GM23338 (cell line): ENCODE measurements around the gene LLGL2. TPM values are rescaled to one million over a fixed set of nuclear protein-coding genes. Genes with fewer than 3 reads are reported as not detected.
A peak's percentile ranks its signal among the peaks of the same experiment; 100 is the strongest.

Experiments used
- ATAC-seq: fragments of 200-7000 bp; cut with Tn5 transposase; 3 replicates; pipeline ENCODE4 v1.9.1; 2020
- DNase-seq: peaks from one replicate; pipeline ENCODE4 v3.0.0-alpha.2; 2015; ENCODE audit warnings: low spot score
- H2AFZ ChIP-seq: fragments of 200-600 bp; sonication (generic); 2 replicates; pipeline ENCODE4 v1.8.0; 2016; ENCODE audit warnings: antibody characterized with exemption, mild to moderate bottlenecking, moderate library complexity
- H3F3A ChIP-seq: fragments of 200-600 bp; sonication (generic); replicated peaks from 2 replicates; pipeline ENCODE4 v1.8.0; 2017; ENCODE audit warnings: antibody characterized with exemption, mixed run types, low read depth
- H3K27ac ChIP-seq: fragments of 200-600 bp; sonication (generic); 2 replicates; pipeline ENCODE4 v1.6.1; 2016; ENCODE audit warnings: low read depth
- H3K27me3 ChIP-seq: fragments of 200-600 bp; sonication (generic); 2 replicates; pipeline ENCODE4 v1.8.0; 2016; ENCODE audit warnings: mild to moderate bottlenecking, mixed run types, moderate library complexity; ENCODE audit not compliant: insufficient read depth
- H3K36me3 ChIP-seq: fragments of 200-600 bp; sonication (generic); 2 replicates; pipeline ENCODE4 v1.8.0; 2016; ENCODE audit warnings: mild to moderate bottlenecking; ENCODE audit not compliant: insufficient read depth
- H3K4me1 ChIP-seq: fragments of 200-600 bp; sonication (generic); 2 replicates; pipeline ENCODE4 v1.8.0; 2016; ENCODE audit warnings: mild to moderate bottlenecking, moderate library complexity; ENCODE audit not compliant: insufficient read depth
- H3K4me2 ChIP-seq: fragments of 200-600 bp; sonication (generic); 2 replicates; pipeline ENCODE4 v1.7.1; 2017; ENCODE audit warnings: mixed run types
- H3K4me3 ChIP-seq: fragments of 200-600 bp; sonication (generic); 2 replicates; pipeline ENCODE4 v1.6.1; 2016; ENCODE audit warnings: mixed run types
- H3K79me2 ChIP-seq: fragments of 200-600 bp; sonication (generic); replicated peaks from 2 replicates; pipeline ENCODE4 v1.8.0; 2017; ENCODE audit warnings: mild to moderate bottlenecking; ENCODE audit not compliant: insufficient read depth
- H3K9me2 ChIP-seq: fragments of 200-600 bp; sonication (generic); 2 replicates; pipeline ENCODE4 v1.8.0; 2017; ENCODE audit not compliant: insufficient read depth
- H4K20me1 ChIP-seq: fragments of 200-600 bp; sonication (generic); replicated peaks from 2 replicates; pipeline ENCODE4 v1.8.0; 2017; ENCODE audit warnings: mild to moderate bottlenecking; ENCODE audit not compliant: insufficient read depth
- H3K27ac Mint-ChIP-seq: 2 replicates; pipeline ENCODE4 v1.8.0; 2020; ENCODE audit warnings: inconsistent platforms, mild to moderate bottlenecking, moderate library complexity, mixed read lengths
- H3K27me3 Mint-ChIP-seq: 3 replicates; pipeline ENCODE4 v1.8.0; 2022; ENCODE audit warnings: low read depth, mild to moderate bottlenecking, moderate library complexity, mixed read lengths, inconsistent platforms; ENCODE audit not compliant: insufficient read depth, poor library complexity
- H3K36me3 Mint-ChIP-seq: 3 replicates; pipeline ENCODE4 v1.8.0; 2021; ENCODE audit warnings: low read depth, mild to moderate bottlenecking, inconsistent platforms, moderate library complexity, mixed read lengths
- H3K4me1 Mint-ChIP-seq: 3 replicates; pipeline ENCODE4 v1.8.0; 2020; ENCODE audit warnings: mild to moderate bottlenecking, inconsistent platforms, mixed read lengths
- H3K4me3 Mint-ChIP-seq: 3 replicates; pipeline ENCODE4 v1.8.0; 2021; ENCODE audit warnings: moderate library complexity, mild to moderate bottlenecking, inconsistent platforms, mixed read lengths
- H3K9me3 Mint-ChIP-seq: 3 replicates; pipeline ENCODE4 v1.8.0; 2020; ENCODE audit warnings: moderate library complexity, mild to moderate bottlenecking, inconsistent platforms, mixed read lengths
- CREB1 ChIP-seq: fragments of 250-450 bp; sonication (Bioruptor Pico); IDR thresholded peaks from 2 replicates; pipeline ENCODE4 v1.5.0; 2020; ENCODE audit warnings: low read depth, mild to moderate bottlenecking, moderate library complexity
- EZH2 ChIP-seq: fragments of 200-600 bp; sonication (generic); IDR thresholded peaks from one replicate; pipeline ENCODE4 v1.8.0; 2017; ENCODE audit warnings: antibody characterized with exemption, mild to moderate bottlenecking, low read depth; ENCODE audit not compliant: unreplicated experiment
- EZH2phosphoT487 ChIP-seq: fragments of 200-600 bp; sonication (generic); IDR thresholded peaks from one replicate; pipeline ENCODE4 v1.8.1; 2018; ENCODE audit warnings: antibody characterized with exemption; ENCODE audit not compliant: unreplicated experiment
- JUNB ChIP-seq: IDR thresholded peaks from one replicate; pipeline ENCODE4 v1.6.1; 2016; ENCODE audit warnings: antibody characterized with exemption; ENCODE audit not compliant: unreplicated experiment
- NANOG ChIP-seq: IDR thresholded peaks from 2 replicates; pipeline ENCODE4 v1.6.1; 2016; ENCODE audit warnings: antibody characterized with exemption, borderline replicate concordance
- POLR2AphosphoS5 ChIP-seq: IDR thresholded peaks from 2 replicates; pipeline ENCODE4 v1.6.1; 2016; ENCODE audit warnings: antibody characterized with exemption, low read depth
- REST ChIP-seq: IDR thresholded peaks from one replicate; pipeline ENCODE4 v1.6.1; 2018; ENCODE audit warnings: antibody characterized with exemption; ENCODE audit not compliant: unreplicated experiment
- STAT1 ChIP-seq: IDR thresholded peaks from one replicate; pipeline ENCODE4 v1.6.1; 2016; ENCODE audit warnings: antibody characterized with exemption; ENCODE audit not compliant: unreplicated experiment
- ZNF114 ChIP-seq: fragments of 250-450 bp; sonication (Bioruptor Pico); IDR thresholded peaks from 2 replicates; pipeline ENCODE4 v1.5.0; 2020; ENCODE audit warnings: mild to moderate bottlenecking, moderate library complexity
- ZNF331 ChIP-seq: fragments of 250-450 bp; sonication (Bioruptor Pico); IDR thresholded peaks from 2 replicates; pipeline ENCODE4 v1.5.0; 2020; ENCODE audit warnings: low read depth, mild to moderate bottlenecking, moderate library complexity
- polyA plus RNA-seq: library from polyadenylated mRNA; unstranded; fragments of >200 nt; fragmentation: Nextera tagmentation; extraction: Ambion mirVana; gene quantifications from 2 replicates; pipeline ENCODE4 v1.2.1, GENCODE V29; 2016
- total RNA-seq: library from RNA; depleted of rRNA; stranded (reverse); fragments of >200 nt; shearing (Covaris generic); gene quantifications from 2 replicates; pipeline ENCODE4 v1.2.3, GENCODE V29; 2014
- TF ChIP-seq, protein P1 (sequence below), 2 experiments: fragments of 200-600 bp in 1 of 2; sonication (generic) in 1 of 2; conservative IDR thresholded peaks; 2 replicates each; pipeline versions ENCODE4 v1.5.1 to v1.6.1; 2016 to 2017; ENCODE audit warnings: antibody characterized with exemption in 2 of 2, low read depth in 2 of 2, mild to moderate bottlenecking in 2 of 2, moderate library complexity in 1 of 2
- TF ChIP-seq, protein P2 (sequence below): IDR thresholded peaks from 2 replicates; pipeline ENCODE4 v1.6.1; 2016; ENCODE audit warnings: antibody characterized with exemption
- TF ChIP-seq, protein P3 (sequence below): fragments of 250-450 bp; sonication (Bioruptor Pico); IDR thresholded peaks from 2 replicates; pipeline ENCODE4 v1.5.0; 2020; ENCODE audit warnings: mild to moderate bottlenecking, moderate library complexity

The LLGL2 gene
- total and polyA plus RNA-seq, 2 experiments from 2014 or later = 62.5 to 78.5 TPM

DNA sequence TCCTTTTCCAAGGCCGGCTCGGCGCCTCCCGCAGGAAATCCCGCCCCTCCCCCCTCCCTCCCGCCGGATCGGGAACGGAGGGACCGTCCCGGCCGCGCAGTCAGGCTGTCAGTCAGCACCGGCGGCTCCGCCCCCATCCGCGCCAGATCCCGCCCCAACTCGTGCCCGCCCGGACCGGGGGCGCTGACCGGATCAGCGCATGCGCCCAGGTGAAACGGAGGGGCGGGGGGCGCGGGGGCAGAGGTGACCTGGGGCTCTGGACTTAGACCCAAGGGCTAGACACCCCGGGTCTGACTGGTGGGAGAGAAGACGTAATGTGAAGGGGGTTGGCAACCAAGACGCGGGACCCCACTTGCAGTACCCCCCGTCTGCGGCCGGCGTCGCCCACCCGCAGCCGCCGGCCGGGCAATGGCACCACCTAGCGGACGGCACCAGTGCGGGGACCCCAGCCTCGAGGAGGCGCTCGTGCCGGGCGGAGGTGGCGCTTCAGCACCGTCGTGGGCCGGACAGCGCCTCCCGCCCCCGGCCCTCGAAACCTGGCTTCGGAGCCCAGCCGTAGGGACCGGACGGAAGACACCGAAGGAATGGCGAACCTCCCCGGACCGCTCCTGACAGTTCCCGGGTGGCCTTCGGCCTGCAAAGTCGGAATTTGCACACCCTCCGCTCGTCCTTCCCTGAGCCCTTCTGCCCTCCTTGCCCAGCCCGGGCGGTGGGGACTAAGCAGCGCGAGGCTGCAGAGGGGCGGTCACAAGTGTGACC, 9.8 kb upstream of the LLGL2 start, which contains the start of gene CASKIN2:
CASKIN2 (minus strand) TSS at position 42 of the 759 bp plus-strand sequence. CDS start 1,733 bp downstream, outside the sequence.
- peaks cover 12% of the 10 kb centered on the region for H4K20me1 ChIP-seq

More for the DNA sequence above, 9.8 kb upstream of the LLGL2 start, which contains the start of gene CASKIN2:
- Mint-ChIP-seq H3K4me1 (peaks cover 27% of the 10 kb centered on the region), H3K9me3 (no peaks in the 10 kb centered on the region; the same call in 2 of the 3 replicates), H3K4me3 (peak within 1 kb of the TSS; percentile 78), H3K27me3 (peaks cover 19% of the 10 kb centered on the region), H3K27ac (no peak within 1 kb of the TSS), H3K36me3 (peaks cover 29% of the 10 kb centered on the region)
- peak within 1 kb of the TSS; percentile 98 for H3K4me3 ChIP-seq
- H3K36me3 ChIP-seq = peaks cover 18% of the 10 kb centered on the region
- peak; percentile 69 for ATAC-seq
- no peaks in the 10 kb centered on the region for H3K9me2 ChIP-seq
- TF ChIP-seq ZNF114 (no peak), STAT1 (no peak), JUNB (no peak), CREB1 (CRISPR knock-in tag) (0 out of 2 replicates have a peak, but pooled peaks have one; percentile 31), ZNF331 (no peak), NANOG (no peak), POLR2AphosphoS5 (0 out of 2 replicates have a peak, but pooled peaks have one; percentile 5), EZH2 (no peak), REST (peak; percentile 97), EZH2phosphoT487 (no peak)
- TF ChIP-seq, protein P1, sequence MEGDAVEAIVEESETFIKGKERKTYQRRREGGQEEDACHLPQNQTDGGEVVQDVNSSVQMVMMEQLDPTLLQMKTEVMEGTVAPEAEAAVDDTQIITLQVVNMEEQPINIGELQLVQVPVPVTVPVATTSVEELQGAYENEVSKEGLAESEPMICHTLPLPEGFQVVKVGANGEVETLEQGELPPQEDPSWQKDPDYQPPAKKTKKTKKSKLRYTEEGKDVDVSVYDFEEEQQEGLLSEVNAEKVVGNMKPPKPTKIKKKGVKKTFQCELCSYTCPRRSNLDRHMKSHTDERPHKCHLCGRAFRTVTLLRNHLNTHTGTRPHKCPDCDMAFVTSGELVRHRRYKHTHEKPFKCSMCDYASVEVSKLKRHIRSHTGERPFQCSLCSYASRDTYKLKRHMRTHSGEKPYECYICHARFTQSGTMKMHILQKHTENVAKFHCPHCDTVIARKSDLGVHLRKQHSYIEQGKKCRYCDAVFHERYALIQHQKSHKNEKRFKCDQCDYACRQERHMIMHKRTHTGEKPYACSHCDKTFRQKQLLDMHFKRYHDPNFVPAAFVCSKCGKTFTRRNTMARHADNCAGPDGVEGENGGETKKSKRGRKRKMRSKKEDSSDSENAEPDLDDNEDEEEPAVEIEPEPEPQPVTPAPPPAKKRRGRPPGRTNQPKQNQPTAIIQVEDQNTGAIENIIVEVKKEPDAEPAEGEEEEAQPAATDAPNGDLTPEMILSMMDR (conservative IDR thresholded peaks at IDR 0.05; ENCODE audit: low read depth in 2 of 2) = peak; percentile 84 to 94
- TF ChIP-seq, protein P2, sequence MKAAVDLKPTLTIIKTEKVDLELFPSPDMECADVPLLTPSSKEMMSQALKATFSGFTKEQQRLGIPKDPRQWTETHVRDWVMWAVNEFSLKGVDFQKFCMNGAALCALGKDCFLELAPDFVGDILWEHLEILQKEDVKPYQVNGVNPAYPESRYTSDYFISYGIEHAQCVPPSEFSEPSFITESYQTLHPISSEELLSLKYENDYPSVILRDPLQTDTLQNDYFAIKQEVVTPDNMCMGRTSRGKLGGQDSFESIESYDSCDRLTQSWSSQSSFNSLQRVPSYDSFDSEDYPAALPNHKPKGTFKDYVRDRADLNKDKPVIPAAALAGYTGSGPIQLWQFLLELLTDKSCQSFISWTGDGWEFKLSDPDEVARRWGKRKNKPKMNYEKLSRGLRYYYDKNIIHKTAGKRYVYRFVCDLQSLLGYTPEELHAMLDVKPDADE = no peak
- TF ChIP-seq, protein P3, sequence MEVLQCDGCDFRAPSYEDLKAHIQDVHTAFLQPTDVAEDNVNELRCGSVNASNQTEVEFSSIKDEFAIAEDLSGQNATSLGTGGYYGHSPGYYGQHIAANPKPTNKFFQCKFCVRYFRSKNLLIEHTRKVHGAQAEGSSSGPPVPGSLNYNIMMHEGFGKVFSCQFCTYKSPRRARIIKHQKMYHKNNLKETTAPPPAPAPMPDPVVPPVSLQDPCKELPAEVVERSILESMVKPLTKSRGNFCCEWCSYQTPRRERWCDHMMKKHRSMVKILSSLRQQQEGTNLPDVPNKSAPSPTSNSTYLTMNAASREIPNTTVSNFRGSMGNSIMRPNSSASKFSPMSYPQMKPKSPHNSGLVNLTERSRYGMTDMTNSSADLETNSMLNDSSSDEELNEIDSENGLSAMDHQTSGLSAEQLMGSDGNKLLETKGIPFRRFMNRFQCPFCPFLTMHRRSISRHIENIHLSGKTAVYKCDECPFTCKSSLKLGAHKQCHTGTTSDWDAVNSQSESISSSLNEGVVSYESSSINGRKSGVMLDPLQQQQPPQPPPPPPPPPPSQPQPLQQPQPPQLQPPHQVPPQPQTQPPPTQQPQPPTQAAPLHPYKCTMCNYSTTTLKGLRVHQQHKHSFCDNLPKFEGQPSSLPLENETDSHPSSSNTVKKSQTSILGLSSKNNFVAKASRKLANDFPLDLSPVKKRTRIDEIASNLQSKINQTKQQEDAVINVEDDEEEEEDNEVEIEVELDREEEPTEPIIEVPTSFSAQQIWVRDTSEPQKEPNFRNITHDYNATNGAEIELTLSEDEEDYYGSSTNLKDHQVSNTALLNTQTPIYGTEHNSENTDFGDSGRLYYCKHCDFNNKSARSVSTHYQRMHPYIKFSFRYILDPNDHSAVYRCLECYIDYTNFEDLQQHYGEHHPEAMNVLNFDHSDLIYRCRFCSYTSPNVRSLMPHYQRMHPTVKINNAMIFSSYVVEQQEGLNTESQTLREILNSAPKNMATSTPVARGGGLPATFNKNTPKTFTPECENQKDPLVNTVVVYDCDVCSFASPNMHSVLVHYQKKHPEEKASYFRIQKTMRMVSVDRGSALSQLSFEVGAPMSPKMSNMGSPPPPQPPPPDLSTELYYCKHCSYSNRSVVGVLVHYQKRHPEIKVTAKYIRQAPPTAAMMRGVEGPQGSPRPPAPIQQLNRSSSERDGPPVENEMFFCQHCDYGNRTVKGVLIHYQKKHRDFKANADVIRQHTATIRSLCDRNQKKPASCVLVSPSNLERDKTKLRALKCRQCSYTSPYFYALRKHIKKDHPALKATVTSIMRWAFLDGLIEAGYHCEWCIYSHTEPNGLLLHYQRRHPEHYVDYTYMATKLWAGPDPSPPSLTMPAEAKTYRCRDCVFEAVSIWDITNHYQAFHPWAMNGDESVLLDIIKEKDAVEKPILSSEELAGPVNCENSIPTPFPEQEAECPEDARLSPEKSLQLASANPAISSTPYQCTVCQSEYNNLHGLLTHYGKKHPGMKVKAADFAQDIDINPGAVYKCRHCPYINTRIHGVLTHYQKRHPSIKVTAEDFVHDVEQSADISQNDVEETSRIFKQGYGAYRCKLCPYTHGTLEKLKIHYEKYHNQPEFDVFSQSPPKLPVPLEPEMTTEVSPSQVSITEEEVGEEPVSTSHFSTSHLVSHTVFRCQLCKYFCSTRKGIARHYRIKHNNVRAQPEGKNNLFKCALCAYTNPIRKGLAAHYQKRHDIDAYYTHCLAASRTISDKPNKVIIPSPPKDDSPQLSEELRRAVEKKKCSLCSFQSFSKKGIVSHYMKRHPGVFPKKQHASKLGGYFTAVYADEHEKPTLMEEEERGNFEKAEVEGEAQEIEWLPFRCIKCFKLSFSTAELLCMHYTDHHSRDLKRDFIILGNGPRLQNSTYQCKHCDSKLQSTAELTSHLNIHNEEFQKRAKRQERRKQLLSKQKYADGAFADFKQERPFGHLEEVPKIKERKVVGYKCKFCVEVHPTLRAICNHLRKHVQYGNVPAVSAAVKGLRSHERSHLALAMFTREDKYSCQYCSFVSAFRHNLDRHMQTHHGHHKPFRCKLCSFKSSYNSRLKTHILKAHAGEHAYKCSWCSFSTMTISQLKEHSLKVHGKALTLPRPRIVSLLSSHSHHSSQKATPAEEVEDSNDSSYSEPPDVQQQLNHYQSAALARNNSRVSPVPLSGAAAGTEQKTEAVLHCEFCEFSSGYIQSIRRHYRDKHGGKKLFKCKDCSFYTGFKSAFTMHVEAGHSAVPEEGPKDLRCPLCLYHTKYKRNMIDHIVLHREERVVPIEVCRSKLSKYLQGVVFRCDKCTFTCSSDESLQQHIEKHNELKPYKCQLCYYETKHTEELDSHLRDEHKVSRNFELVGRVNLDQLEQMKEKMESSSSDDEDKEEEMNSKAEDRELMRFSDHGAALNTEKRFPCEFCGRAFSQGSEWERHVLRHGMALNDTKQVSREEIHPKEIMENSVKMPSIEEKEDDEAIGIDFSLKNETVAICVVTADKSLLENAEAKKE = no peak
- no peaks in the 10 kb centered on the region for H3K27me3 ChIP-seq
- DNase-seq = peak; percentile 95
- peak within 1 kb of the TSS; percentile 83; the same call in 1 of the 2 replicates for H3K27ac ChIP-seq
- peaks cover 36% of the 10 kb centered on the region for H3K79me2 ChIP-seq
- H3K4me2 ChIP-seq = peak within 1 kb of the TSS; percentile 100
- peak within 1 kb of the TSS; percentile 100 for H2AFZ ChIP-seq
- peaks cover 7% of the 10 kb centered on the region; the same call in 1 of the 2 replicates for H3K4me1 ChIP-seq
- H3F3A ChIP-seq = no peaks in the 10 kb centered on the region
